A549 treated with DMSO at 1 μM for 4 hours (cell line): ENCODE measurements around the gene OR4D6. TPM values are rescaled to one million over a fixed set of nuclear protein-coding genes. Genes with fewer than 3 reads are reported as not detected.

Experiments
- total RNA-seq: library from RNA; stranded (reverse); fragments of 200-300 nt; extraction: Qiagen RNA extraction; gene quantifications from 5 replicates; pipeline ENCODE4 v1.2.3, GENCODE V29; 2022; ENCODE audit warnings: low read depth

Gene OR4D6
- not detected in 5 replicates for total RNA-seq

GRCh38 chr11:59456661-59457060, at the start of gene OR4D6:
Gene OR4D6, plus strand, starts transcription at chr11:59456961. Its CDS starts 0 bp downstream, at chr11:59456961.

DNA sequence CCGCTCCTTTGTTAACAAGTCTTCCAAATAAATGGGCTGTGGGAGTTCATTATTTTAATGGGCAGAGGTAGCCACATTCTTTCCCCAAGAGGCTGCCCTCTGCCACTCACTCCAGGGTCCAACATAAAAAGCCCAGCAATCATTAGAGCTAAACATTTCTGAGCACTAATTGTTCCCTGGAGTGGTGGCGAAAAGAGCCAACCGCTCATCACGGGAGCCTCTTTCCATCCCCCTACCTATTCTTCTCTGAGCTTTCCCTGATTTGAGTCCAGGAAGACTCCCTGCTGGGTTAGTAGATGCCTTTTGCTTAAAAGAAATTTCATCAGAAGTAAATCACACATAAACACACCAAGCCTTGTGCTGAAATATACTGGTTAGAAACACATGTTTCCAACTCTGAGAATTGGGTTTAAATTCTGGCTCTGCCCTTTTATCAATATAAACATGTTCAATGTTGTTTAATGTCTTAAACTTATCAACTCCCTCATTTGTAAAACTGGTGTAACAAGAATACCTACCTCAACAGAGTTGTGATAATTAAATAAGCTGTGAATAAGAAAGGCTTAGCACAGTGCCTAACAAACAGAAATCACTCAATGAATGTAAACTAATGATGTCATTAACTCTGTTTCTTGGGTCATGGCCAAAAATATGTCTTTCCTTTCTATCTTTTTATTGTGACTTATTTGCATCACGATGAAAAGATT, 30.2 kb upstream of the OR4D6 start, which contains the start of gene OR5A2:
Gene OR5A2, minus strand, starts transcription at position 53 of the 707 bp plus-strand sequence. CDS start 3,460 bp downstream, outside the sequence.

DNA sequence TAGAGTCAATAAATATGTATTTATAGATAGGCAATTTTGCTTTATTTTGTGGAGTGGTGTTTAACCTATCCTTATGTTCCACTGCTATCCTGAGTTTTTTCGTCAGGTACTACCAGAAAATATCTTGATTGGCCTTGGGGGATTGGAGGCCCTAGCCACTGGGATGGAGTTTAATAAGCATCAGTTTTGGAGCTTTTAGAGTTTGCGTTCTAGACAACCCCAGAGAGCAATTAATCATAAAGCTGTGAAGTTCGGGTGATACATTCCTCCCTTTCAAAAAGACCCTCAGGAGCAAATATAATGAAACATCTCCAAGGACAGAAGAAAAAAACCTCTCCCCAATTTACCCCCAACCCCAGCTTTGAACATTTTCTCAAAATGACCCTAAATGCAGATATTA, 20.6 kb upstream of the OR4D6 start, which contains the start of gene OR5A1:
Gene OR5A1, plus strand, starts transcription at position 301 of the 400 bp plus-strand sequence. CDS start 6,700 bp downstream, outside the sequence.

DNA sequence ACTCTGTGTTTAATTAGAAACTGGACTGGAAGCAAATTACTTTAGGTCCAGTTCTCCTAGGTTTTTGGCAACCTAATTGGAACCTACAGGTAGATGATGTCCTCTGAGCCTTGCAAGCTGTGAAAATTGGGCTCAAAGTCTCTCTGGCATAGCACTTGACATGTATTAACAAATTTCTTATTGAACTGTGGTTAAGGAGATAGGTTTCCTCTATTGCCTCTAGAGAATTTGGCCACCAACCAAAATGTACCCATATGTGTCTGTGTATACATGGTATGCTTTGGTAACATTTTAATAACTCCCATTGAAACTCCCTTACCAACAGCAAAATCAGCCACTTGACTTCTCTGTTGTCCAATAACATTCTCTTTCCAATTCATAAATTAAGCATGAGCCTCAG, 16.3 kb downstream of the OR4D6 start, which contains the start of gene OR4D10:
Gene OR4D10, plus strand, starts transcription at position 301 of the 400 bp plus-strand sequence. CDS start 4,115 bp downstream, outside the sequence.

DNA sequence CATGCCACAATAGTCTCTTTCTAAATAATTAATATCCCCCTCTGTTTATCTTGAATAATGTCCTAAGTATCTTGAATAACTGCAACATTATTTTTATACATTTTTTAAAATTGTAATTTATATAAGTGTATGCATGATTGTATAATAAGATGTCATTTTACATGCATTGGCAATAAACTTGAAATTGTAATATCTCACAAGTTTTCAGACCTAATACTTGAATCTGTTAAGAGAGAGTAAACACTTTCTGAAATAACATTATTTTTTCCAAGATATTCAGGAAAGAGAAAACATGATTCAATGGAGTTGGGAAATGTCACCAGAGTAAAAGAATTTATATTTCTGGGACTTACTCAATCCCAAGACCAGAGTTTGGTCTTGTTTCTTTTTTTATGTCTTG, 46.5 kb downstream of the OR4D6 start, which contains the start of gene OR4D11:
Gene OR4D11, plus strand, starts transcription at position 301 of the 400 bp plus-strand sequence. Its CDS starts 0 bp downstream, at position 301.

Other genes with a start within 250 kb of the OR4D6 start
- not detected in 5 replicates for gene MPEG1, start 244.0 kb upstream of the OR4D6 start, total RNA-seq
- gene OR5AN1, start 98.1 kb upstream of the OR4D6 start, total RNA-seq = not detected in 5 replicates
- not detected in 5 replicates for gene OR5A2, start 30.5 kb upstream of the OR4D6 start, total RNA-seq
- gene OR5A1, start 20.5 kb upstream of the OR4D6 start, total RNA-seq = not detected in 5 replicates
- gene OR4D10, start 16.4 kb downstream of the OR4D6 start, total RNA-seq = not detected in 5 replicates
- gene OR4D11, start 46.6 kb downstream of the OR4D6 start, total RNA-seq = not detected in 5 replicates
- gene OR4D9, start 54.6 kb downstream of the OR4D6 start, total RNA-seq = not detected in 5 replicates
- 27.9 to 32.3 TPM (median 29.9 TPM) in 5 replicates for gene OSBP, start 158.8 kb downstream of the OR4D6 start, total RNA-seq
- 43.8 to 49.6 TPM (median 48.8 TPM) in 5 replicates for gene PATL1, start 212.1 kb downstream of the OR4D6 start, total RNA-seq